RPMI8226 (cell line): ENCODE data around the gene BRINP1.
"Not testable (repeated sequence)": the region's sequence is repeated elsewhere in the genome, so short reads cannot be mapped to it uniquely, and the experiment has no call there.

Experiments used
- DNase-seq: peaks from one replicate; pipeline ENCODE4 v3.0.0-alpha.2; 2015

Gene BRINP1

DNA sequence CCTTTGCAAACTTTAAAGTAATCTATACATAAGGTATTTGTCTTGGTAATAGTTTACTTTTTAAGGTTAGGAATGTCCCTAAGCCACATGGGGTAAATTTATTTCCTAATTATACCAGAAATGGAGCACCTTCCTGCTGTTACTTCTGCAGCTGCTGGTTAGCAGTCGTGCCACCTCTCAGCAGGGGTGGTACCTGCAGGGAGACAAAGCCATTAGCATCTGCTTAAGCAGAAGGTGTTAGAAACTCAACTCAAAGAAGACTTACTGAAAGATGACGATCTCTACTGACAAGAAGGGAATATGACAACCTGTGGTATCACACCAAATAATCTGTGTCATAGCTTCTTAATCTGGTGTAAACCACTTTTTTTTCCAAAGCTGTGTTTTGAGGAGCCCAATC is 173.7 kb downstream of the BRINP1 start:
- DNase-seq = no peak

DNA sequence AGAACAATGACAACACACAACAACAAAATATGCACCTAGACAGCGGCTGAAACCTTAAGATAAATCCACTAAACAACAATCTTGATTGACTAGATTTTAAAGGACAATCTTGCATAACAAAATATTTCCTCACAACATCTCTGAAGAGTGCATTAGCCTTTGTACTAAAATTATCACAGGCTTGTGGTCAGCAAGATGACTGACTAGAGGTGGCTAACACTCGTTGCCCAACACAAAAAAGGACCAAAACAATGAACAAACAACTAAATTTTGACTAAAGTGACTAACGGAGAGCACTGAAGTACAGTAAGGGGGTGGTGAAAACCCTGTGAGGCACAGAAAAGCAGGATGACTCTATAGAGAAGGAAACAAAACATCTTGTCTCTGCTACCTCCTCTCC is 183.9 kb downstream of the BRINP1 start:
- no peak for DNase-seq

DNA sequence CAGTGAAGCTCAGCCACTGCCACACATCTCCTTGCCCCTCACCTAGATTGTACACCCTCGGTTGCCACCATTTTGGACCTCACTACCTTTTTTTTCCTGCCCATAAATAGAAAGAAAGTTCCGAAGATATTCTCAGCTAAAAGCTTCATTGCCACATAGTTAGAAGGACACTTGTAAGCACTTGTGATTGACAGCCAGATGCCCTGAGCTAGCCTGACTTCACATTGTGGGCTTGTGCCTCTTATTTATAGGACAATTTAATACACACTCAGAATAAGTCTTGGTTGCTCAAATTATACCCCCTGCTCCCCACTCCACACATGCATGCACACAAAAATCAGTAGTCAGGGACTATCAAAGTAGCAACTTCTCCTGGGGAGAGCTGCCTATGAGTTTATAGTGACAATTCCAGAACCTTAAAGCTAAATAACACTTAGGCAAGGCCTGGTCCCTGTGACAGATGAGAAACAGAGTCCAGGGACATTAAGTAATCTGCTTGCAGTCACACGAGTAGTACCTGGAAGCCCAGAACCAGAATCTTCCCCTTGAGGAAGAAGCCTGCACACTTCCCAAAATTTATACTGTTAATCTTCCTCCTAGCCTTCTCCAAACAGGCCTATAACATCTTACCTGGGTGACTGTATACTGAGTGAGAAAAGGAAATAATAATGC is 184.8 kb downstream of the BRINP1 start:
- DNase-seq = no peak

DNA sequence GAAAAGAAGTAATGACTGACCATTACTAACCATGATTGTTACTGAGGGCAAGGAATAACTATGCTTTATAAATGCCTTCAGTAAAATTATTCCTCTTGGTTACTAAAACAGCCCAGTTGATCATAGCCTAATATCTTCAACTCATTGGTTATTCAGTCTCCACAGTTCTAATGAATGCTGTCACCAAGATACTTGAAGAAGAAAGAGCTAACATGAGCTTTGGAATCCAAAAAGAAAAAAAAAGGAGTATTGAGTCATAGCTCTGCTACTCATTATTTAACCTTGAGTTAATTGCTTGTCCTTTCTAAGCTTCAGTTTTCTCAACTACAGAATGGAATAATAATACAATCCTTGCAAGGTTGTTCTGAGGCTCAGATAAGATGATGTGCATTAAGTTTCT is 187.7 kb downstream of the BRINP1 start:
- DNase-seq = no peak

DNA sequence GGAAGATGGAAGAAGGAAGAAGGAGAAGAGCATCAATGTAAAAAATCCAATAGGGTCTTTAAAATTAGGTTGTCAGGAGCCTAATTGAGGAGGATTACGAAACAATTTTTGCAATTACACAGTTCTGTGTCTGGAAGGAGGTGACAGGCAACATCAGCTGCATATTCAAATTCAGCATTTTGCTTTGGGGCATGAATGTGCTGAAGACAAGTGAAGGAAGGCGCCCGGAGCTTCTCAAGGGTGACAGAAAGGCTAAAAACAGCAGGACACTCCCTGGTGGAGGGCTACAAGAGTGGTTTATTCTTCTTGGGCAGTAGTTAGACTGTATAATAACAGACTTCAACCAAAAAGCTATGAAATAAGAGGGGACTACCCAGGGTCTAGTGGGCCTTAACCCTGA is 188.3 kb downstream of the BRINP1 start:
- DNase-seq = no peak

DNA sequence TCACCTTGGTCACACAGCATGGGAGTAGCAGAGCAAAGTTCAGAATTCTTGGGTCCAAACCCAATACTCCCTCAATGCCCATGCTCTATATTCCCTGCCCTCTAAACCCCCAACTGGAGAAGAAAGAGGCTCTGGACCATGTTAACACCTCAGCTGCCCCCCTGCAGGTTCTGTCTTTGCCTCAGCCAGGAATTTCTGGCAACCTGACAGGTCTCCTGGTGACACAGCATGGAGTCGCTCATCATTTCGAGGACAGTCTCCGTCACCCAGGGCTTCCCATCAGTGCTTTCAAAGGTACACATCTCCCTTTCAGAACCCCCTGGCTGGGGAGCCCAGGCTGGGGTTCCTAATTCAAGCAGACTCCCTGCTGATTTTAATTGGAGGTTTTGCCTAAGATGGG is 189.5 kb downstream of the BRINP1 start:
- DNase-seq = no peak

DNA sequence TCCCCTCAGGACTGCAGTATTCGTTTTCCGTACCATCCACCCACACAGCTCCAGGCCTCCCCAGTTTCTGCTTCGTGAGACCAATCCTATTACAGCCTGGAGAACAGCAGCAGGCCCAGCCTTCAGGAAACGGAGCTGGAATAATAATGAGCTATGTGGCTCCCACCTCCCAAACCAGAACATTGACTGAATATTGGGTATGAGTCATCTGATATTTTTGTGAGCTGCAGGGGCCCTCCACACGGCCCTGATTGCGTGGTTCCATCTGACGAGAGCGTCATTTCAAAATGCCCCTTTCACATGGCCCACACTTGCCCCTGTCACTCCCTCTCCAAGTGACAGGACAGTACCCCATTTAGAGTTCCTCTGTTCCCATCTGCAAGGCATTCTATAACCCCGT is 192.0 kb downstream of the BRINP1 start:
- no peak for DNase-seq

DNA sequence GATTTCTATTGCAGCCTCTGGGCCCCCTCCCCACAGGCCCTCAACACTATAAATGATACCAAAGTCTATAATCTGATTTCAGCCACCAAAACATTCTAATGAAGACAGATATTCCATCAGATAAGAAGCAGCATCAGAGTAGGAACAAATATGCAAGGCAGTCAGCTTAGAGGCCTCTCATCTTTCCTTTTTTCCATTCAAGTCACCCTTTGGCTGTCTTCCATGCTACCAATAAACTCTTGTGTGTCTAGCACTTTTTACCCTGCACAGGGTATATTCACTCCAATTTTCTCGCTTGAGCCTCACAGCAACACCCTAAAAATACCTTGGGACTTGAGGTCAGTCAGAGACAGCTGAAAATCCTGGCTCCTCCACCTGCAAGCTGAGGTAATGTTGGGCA is 193.7 kb downstream of the BRINP1 start:
- DNase-seq = no peak

DNA sequence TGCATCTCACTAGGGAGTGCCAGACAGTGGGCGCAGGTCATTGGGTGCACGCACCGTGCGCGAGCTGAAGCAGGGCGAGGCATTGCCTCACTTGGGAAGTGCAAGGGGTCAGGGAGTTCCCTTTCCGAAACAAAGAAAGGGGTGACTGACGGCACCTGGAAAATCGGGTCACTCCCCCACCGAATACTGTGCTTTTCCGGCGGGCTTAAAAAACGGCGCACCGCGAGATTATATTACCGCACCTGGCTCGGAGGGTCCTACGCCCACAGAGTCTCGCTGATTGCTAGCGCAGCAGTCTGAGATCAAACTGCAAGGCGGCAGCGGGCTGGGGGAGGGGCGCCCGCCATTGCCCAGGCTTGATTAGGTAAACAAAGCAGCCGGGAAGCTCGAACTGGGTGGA is 200.0 kb downstream of the BRINP1 start:
- DNase-seq = not testable (repeated sequence)

DNA sequence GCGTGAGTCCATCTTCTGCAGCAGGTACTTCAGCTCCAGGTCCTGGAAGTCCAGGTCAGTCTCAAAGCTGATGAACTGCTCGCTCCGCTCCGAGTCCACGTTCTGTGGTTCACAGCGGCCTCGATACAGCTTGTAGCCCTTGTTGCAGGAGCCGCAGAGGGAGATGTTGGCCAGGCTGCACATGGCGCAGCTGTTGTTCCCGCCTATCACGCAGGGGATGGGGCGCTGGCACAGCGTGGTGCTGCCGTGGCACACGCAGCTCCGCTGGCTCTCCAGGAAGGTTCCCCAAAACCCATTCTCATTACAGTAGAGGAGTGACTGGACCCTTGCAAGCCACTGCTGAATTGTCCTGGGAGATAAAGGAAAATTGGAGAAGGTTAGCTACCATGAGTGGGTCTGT is 201.4 kb downstream of the BRINP1 start:
- no peak for DNase-seq

DNA sequence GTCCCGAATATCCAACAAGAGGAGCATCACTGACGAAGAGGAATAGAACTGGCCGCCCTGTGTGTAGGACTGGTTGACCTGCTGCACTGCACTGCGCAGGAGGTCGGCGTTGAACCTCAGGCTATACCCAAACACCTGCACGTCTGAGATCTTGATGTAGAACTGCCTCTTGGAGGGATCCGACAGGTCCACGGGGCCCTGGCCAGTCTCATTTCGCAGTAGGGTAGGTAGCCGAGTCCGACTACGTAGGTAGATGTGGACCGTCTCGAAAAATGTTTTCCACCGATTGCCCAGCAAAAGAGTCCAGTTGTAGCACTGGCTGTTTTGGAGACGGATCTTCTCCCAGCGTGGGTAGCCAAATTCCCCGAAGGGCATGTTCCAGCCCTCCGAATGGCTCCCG is 202.0 kb downstream of the BRINP1 start:
- DNase-seq = no peak

DNA sequence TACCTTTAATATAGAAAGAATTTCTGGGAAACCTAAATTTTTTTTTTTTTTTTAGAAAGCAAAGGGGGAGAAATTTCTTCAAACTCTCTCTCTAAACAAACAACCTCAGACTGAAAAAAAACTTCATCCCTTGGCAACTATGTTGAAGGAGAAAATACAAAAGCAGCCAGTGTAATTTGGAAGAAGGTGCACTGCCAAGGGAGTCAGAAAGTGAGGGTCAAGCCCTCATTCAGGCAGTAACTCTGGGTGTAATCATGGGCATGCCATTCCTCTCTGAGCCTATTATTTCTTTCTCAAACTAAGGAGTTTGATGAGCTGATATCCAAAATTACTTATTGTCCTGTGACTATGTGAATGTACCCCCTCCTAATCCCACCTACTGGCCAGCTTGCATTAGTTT is 203.1 kb downstream of the BRINP1 start:
- no peak for DNase-seq

DNA sequence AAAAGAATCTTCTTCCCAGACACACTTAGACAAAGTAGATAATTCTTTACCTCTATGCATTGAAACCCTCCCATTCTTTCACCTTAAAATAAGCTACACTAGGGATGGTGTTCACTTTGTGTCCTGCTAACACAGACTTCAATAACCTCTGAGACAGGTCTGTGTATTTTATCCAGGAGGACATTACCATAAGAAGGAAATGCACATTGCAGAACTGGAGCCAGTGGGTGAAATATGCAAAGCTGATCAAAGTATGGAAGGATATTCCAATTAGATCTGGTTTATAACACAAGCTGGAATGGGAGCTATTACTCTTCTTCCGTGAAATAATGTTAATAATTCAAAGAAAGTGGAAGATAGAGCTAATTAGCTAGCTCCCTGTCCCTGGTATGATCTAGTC is 204.1 kb downstream of the BRINP1 start:
- DNase-seq = no peak

DNA sequence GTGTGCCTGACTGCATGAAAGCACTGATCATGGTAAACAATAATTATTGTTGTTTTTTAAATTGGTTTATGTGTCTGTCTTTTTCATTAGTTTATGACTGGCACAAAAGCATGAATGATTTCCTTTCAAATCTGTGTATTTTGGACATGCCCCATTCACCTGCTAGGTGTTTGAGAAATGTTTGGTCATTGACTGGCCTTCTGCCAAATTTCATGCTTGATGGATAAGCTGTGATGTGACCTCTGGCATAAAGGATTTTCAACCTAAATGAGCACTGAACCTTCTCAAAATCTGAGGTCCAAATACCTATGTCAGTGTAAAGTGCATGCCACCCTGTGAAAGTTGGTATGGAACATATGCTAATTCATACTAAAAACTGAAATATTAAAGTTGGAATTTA is 204.5 kb downstream of the BRINP1 start:
- no peak for DNase-seq

DNA sequence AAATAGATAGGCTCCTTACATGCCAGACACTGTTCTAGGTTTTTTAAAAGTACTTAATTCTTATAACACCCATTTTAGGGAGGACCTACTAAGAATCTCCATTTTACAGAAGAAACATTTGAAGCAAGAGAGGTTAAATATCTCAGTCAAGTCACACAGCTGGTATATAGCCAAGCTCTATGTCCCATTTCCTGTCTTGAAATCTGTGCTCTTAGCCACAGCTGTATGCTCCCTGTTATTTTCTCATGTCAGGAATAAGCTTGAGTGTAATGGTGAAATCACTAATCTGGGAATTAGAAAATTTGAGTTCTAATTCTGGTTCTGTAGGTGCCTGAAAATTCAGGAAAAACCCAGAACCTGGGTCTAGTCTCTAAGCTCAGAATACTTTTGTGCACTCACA is 208.7 kb downstream of the BRINP1 start:
- DNase-seq = no peak

DNA sequence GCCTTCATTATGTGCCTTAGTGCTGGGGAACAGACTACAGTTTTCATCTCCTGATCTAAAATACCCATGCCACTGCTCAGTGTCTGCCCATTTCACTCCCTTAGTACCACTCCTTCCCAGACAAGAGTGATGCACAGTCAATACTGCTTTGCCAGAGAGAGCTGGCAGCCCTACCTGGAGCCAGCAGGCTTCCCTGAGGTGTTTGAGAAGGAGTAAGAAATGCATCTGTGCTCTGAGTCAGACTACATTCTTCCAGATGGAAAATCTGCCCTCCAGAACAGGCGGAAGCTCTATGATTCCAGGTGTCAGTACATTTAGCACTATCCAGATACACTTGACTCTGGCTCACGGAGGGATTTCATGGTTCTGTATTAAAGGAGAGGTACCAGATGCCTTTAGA is 209.8 kb downstream of the BRINP1 start:
- no peak for DNase-seq

DNA sequence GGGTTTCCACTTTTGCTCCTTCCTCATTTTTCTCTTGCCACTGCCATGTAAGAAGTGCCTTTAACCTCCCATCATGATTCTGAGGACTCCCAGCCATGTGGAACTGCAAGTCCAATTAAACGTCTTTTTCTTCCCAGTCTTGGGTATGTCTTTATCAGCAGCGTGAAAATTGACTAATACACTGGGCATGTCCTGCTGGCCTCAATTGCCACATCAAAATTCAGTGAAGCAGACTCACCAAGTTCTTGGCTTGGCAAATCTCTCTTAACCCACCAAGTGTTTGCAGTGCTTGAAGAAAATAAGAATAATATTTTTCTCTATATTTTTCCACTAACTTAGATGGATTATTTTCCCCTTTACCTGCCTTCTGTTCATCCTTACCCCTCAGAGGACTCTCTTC is 212.0 kb downstream of the BRINP1 start:
- no peak for DNase-seq

DNA sequence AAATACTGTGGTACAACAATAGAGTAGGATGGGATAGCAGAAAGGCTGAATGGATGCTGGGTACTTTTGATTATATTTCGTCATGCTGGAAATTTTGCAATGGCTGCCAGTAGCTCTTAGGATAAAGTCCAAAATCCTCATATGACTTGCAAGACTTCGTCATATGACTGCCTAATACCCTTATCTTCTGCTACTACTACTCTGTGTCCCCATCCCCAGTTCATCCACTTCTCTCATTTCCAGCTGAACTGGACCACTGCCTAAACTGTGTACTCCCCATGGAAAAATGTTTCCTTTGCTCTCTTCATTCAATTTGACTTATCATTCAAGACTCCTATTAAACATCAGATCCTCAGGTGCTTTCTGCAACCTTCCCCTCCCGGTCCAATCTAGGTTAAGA is 212.9 kb downstream of the BRINP1 start:
- DNase-seq = no peak

DNA sequence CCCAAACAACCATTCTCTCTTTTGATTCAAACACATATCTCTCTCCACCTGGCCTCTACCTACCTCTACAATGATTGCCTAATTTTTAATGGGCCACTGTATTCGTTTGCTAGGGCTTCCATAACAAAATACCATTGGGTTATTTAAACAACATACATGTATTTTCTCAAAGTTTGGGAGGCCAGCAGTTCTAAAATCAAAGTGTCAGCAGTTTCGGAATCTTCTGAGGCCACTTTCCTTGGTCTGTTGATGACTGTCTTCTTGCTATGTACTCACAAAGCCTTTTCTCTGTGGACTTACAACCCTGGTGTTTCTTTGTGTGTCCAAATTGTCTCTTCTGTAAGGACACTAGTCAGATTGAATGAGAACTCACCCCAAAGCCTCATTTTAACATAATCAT is 214.7 kb downstream of the BRINP1 start:
- no peak for DNase-seq

DNA sequence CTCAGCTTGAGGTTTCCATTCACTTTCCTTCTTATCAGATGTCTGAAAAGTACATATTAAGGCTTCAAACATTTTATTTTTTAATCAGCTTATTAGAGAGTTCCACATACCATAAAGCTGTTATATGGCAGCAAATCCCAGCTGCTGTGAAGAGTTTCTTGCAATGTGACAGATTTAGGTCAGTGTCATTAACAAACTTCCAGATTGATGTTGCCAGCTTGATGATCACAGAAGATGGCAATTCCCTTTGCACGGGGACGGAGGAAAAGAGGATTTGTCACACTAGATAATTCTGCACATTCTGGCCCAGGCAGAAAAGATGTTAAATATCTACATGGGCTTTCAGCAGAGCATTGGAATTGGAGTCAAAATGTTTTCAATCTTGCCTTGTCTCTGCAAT is 215.8 kb downstream of the BRINP1 start:
- no peak for DNase-seq

DNA sequence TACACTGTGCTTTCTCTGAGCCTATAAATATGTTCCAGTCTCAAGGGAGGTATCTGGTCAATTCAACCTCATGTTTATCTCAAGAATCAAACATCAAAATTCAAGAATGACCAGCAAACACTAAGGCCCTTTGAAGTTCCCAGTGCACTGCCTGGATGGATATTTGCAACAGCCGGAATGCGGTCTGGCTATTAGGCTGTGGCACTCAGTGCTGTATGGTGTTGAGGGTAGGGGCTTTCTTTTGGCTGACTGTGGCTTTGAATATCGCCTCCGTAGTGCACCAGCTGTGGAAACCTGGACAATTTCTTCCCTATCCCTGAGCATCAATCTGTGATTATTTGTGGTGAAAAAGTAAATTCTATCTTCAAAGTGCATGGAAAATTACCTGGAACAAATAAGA is 220.4 kb downstream of the BRINP1 start:
- DNase-seq = no peak

DNA sequence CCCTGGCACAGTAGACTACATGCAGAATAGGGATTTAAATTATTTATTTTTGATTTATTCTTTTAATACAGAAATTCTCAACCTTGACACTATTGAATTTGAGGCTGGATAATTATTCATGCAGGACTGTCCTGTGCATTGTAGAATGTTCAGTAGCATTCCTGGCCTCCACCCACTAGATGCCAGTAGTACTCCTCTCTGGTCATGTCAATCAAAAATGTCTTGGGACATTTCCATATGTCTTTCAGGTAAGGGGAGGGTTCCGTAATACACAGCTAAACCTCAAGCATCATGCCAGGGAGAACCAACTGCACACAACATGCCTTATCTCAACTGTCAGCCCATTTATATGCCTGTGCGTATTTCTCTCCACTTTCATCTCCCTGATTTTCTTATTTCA is 231.8 kb downstream of the BRINP1 start:
- DNase-seq = no peak

DNA sequence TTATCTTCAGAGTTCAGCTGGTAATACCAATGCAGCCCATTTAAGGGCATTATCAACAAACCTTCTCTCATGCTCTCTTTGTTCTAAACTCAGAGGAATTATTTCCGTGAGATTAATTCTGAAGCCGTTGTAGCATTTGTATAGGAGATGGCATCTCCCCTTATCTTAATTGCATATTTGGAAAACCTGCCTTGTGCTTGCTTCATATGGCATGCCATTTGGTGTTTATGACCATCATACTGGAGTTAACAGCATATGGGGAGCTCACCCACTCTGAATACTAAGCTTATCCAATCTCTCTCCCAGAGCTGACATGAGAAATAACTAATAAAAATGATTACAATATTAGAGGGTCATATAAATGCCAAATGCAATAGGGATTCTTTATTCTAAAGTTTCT is 243.2 kb downstream of the BRINP1 start:
- no peak for DNase-seq

DNA sequence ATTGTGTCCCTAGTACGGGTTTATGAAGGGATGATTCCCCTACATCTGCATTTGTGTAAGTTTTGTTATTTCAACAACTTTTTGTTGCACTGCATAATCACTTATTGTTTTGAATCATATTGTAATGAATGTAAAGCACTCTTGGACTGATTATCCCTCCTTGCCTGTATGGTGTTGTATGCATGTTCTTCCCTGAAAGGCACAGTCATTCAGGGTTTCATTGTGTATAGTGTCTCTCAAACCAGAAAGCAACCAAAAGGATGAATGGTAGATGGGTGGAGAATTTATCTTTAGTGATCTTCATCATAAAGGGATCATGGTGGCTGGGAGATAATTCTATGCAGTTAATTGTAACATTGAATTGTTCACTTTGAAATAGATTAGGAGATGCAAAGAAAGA is 247.3 kb downstream of the BRINP1 start:
- DNase-seq = no peak

DNA sequence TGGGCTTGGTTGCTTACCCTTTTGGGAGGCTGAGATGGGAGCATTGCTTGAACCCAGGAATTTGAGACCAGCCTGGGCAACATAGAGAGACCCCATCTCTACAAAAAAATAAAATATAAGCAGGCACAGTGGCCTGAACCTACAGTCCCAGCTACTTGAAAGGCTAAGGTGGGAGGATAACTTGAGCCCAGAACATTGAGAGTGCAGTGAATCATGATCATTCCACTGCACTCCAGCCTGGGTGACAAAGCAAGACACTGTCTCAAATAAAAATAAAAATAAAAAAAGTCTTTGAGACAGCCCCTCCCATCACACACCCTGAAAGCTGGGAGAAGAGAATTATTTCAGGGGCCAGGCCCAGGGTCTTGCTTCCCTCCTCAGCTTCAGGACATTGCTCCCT is 251.8 kb downstream of the BRINP1 start:
- DNase-seq = no peak
